ENCODE measurements around the gene TCEA2. TPM values are rescaled to one million over a fixed set of nuclear protein-coding genes. Genes with fewer than 3 reads are reported as not detected.

TCEA2 gene
- total and polyA plus RNA-seq, 2 of the 13 experiments (the other 11 are each of a cell fraction or from before 2014, with no cell fraction given) = 28.1 to 33.7 TPM

DNA sequence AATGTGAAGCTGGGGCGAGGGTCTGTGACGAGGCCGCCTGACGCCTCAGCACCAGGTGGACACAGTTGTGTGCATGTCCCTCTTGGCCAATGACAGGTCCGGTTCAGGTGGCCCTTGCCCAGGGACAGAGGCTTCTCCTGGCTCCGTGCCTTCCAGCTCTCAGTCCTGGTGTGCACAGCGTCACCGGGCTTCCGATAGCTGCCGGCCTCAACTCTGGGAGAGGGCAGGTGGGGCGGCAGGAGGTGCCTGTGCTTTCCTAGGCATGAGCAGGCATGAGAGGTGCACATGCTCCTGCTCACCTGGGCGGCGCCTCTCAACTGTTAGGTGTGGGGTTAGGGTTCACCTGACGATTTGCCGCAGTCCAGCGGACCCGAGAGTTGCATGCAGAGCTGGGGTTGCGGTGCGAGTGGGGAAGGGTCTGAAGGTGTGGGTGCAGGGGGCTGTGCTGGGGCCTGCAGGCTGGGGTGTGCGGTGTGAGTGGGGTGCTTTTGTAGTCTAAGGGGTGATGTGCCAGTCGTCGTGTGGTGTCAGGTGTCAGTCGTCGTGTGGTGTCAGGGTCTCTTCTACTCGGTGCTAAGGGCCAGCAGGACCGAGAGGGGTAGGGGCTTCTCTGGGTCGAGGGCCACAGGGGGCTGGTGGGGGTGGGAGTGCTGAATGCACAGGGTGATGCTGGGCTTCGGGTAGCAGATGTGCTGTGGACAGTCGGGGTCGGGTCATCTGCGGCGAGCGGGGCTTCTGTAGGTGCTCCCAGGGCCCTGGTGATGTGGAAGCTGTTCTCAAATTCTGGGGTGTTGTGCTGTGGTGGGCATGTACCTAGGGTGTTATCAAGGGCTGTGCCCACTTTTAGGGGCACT is 9.8 kb upstream of the TCEA2 start (continued):
- TF ChIP-seq, protein P1, sequence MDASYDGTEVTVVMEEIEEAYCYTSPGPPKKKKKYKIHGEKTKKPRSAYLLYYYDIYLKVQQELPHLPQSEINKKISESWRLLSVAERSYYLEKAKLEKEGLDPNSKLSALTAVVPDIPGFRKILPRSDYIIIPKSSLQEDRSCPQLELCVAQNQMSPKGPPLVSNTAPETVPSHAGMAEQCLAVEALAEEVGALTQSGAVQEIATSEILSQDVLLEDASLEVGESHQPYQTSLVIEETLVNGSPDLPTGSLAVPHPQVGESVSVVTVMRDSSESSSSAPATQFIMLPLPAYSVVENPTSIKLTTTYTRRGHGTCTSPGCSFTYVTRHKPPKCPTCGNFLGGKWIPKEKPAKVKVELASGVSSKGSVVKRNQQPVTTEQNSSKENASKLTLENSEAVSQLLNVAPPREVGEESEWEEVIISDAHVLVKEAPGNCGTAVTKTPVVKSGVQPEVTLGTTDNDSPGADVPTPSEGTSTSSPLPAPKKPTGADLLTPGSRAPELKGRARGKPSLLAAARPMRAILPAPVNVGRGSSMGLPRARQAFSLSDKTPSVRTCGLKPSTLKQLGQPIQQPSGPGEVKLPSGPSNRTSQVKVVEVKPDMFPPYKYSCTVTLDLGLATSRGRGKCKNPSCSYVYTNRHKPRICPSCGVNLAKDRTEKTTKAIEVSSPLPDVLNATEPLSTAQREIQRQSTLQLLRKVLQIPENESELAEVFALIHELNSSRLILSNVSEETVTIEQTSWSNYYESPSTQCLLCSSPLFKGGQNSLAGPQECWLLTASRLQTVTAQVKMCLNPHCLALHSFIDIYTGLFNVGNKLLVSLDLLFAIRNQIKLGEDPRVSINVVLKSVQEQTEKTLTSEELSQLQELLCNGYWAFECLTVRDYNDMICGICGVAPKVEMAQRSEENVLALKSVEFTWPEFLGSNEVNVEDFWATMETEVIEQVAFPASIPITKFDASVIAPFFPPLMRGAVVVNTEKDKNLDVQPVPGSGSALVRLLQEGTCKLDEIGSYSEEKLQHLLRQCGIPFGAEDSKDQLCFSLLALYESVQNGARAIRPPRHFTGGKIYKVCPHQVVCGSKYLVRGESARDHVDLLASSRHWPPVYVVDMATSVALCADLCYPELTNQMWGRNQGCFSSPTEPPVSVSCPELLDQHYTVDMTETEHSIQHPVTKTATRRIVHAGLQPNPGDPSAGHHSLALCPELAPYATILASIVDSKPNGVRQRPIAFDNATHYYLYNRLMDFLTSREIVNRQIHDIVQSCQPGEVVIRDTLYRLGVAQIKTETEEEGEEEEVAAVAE (CRISPR knock-in tag; IDR thresholded peaks at IDR 0.05; ENCODE audit: borderline replicate concordance) = no peak
- 0 out of 2 replicates have a peak, but pooled peaks have one; percentile 60 for TF ChIP-seq ZSCAN22 (CRISPR knock-in tag; IDR thresholded peaks at IDR 0.05)
- no peak for TF ChIP-seq ATRX (CRISPR knock-in tag; IDR thresholded peaks at IDR 0.05; ENCODE audit: borderline replicate concordance)
- TF ChIP-seq, protein P2, sequence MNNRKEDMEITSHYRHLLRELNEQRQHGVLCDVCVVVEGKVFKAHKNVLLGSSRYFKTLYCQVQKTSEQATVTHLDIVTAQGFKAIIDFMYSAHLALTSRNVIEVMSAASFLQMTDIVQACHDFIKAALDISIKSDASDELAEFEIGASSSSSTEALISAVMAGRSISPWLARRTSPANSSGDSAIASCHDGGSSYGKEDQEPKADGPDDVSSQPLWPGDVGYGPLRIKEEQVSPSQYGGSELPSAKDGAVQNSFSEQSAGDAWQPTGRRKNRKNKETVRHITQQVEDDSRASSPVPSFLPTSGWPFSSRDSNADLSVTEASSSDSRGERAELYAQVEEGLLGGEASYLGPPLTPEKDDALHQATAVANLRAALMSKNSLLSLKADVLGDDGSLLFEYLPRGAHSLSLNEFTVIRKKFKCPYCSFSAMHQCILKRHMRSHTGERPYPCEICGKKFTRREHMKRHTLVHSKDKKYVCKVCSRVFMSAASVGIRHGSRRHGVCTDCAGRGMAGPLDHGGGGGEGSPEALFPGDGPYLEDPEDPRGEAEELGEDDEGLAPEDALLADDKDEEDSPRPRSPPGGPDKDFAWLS (CRISPR knock-in tag; IDR thresholded peaks at IDR 0.05; ENCODE audit: borderline replicate concordance) = no peak
- no peak for TF ChIP-seq NBN (conservative IDR thresholded peaks at IDR 0.05)
- no peak for TF ChIP-seq ZNF577 (CRISPR knock-in tag; IDR thresholded peaks at IDR 0.05; ENCODE audit: borderline replicate concordance, low read depth)
- no peak for TF ChIP-seq LCORL (IDR thresholded peaks at IDR 0.05)
- TF ChIP-seq LCORL (CRISPR knock-in tag; IDR thresholded peaks at IDR 0.05) = peak; percentile 13; the same call in 1 of the 2 replicates
- TF ChIP-seq SNAPC2 (CRISPR knock-in tag; IDR thresholded peaks at IDR 0.05) = peak; percentile 82; the same call in 1 of the 2 replicates
- no peak for TF ChIP-seq KLF6 (CRISPR knock-in tag; IDR thresholded peaks at IDR 0.05)
- peak; percentile 6 for TF ChIP-seq PTBP1 (IDR thresholded peaks at IDR 0.05; ENCODE audit: low read depth, low read length, poor library complexity, severe bottlenecking)
- TF ChIP-seq, protein P3, sequence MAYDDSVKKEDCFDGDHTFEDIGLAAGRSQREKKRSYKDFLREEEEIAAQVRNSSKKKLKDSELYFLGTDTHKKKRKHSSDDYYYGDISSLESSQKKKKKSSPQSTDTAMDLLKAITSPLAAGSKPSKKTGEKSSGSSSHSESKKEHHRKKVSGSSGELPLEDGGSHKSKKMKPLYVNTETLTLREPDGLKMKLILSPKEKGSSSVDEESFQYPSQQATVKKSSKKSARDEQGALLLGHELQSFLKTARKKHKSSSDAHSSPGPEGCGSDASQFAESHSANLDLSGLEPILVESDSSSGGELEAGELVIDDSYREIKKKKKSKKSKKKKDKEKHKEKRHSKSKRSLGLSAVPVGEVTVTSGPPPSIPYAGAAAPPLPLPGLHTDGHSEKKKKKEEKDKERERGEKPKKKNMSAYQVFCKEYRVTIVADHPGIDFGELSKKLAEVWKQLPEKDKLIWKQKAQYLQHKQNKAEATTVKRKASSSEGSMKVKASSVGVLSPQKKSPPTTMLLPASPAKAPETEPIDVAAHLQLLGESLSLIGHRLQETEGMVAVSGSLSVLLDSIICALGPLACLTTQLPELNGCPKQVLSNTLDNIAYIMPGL (CRISPR knock-in tag; IDR thresholded peaks at IDR 0.05; ENCODE audit: borderline replicate concordance in 1 of 2, low read depth in 1 of 2) = peak in 1 of 2 experiments; percentile 85; a peak in 2 of 4 replicates
- TF ChIP-seq SOX13 (IDR thresholded peaks at IDR 0.05) = no peak
- peak in 1 of 2 experiments; percentile 58; a peak in 2 of 4 replicates for TF ChIP-seq SOX13 (CRISPR knock-in tag; conservative IDR thresholded peaks at IDR 0.05 in 1 of 2, IDR thresholded peaks at IDR 0.05 in 1 of 2)
- no peak for TF ChIP-seq ZNF530 (CRISPR knock-in tag; IDR thresholded peaks at IDR 0.05; ENCODE audit: low read depth)
- peak; percentile 80; the same call in 1 of the 2 replicates for TF ChIP-seq GZF1 (CRISPR knock-in tag; IDR thresholded peaks at IDR 0.05)
- TF ChIP-seq, protein P4, sequence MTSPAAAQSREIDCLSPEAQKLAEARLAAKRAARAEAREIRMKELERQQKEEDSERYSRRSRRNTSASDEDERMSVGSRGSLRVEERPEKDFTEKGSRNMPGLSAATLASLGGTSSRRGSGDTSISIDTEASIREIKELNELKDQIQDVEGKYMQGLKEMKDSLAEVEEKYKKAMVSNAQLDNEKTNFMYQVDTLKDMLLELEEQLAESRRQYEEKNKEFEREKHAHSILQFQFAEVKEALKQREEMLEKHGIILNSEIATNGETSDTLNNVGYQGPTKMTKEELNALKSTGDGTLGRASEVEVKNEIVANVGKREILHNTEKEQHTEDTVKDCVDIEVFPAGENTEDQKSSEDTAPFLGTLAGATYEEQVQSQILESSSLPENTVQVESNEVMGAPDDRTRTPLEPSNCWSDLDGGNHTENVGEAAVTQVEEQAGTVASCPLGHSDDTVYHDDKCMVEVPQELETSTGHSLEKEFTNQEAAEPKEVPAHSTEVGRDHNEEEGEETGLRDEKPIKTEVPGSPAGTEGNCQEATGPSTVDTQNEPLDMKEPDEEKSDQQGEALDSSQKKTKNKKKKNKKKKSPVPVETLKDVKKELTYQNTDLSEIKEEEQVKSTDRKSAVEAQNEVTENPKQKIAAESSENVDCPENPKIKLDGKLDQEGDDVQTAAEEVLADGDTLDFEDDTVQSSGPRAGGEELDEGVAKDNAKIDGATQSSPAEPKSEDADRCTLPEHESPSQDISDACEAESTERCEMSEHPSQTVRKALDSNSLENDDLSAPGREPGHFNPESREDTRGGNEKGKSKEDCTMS (CRISPR knock-in tag; conservative IDR thresholded peaks at IDR 0.05) = no peak
- 0 out of 2 replicates have a peak, but pooled peaks have one; percentile 75 for TF ChIP-seq ZNF235 (CRISPR knock-in tag; IDR thresholded peaks at IDR 0.05; ENCODE audit: borderline replicate concordance)
